ENCODE results near the gene ABCD4.
A peak's percentile ranks its signal among the peaks of the same experiment; 100 is the strongest.
"Not testable (repeated sequence)": the region's sequence is repeated elsewhere in the genome, so short reads cannot be mapped to it uniquely, and the experiment has no call there.

ABCD4 gene

GRCh38 chr14:74302634-74303569 is at the start of gene ABCD4:
TSS of gene ABCD4 (minus strand) at chr14:74302934. CDS start at chr14:74302912, 22 bp downstream.
- peak; percentile 94 for DNase-seq

GRCh38 chr14:74350928-74351323 is 48.2 kb upstream of the ABCD4 start:
- DNase-seq = no peak

- DNase-seq = no peak
Observed at GRCh38 chr14:74350211-74350927, 47.6 kb upstream of the ABCD4 start.

GRCh38 chr14:74349757-74350156 is 47.0 kb upstream of the ABCD4 start:
- DNase-seq = no peak

GRCh38 chr14:74348735-74349463 is 46.2 kb upstream of the ABCD4 start:
- DNase-seq = no peak

GRCh38 chr14:74348241-74348734 is 45.6 kb upstream of the ABCD4 start, which contains the start of gene VRTN:
TSS of gene VRTN (plus strand) at chr14:74348471. CDS start at chr14:74356784, 8,313 bp downstream.
- DNase-seq = no peak

- no peak for DNase-seq
Observed at GRCh38 chr14:74347795-74348100, 45.0 kb upstream of the ABCD4 start.

- DNase-seq = no peak
Observed at GRCh38 chr14:74347097-74347794, 44.5 kb upstream of the ABCD4 start.

GRCh38 chr14:74346341-74346740 is 43.6 kb upstream of the ABCD4 start:
- no peak for DNase-seq

GRCh38 chr14:74333909-74334308 is 31.2 kb upstream of the ABCD4 start:
- no peak for DNase-seq

- DNase-seq = not testable (repeated sequence)
Observed at GRCh38 chr14:74329950-74330552, 27.3 kb upstream of the ABCD4 start.

GRCh38 chr14:74326369-74327152 is 23.8 kb upstream of the ABCD4 start:
- DNase-seq = peak; percentile 67

- DNase-seq = no peak
Observed at GRCh38 chr14:74325446-74325845, 22.7 kb upstream of the ABCD4 start.

- peak; percentile 3 for DNase-seq
Observed at GRCh38 chr14:74324931-74325361, 22.2 kb upstream of the ABCD4 start.

GRCh38 chr14:74314576-74314975 is 11.8 kb upstream of the ABCD4 start:
- no peak for DNase-seq

GRCh38 chr14:74313601-74314000 is 10.9 kb upstream of the ABCD4 start:
- no peak for DNase-seq

- DNase-seq = no peak
Observed at GRCh38 chr14:74312161-74312560, 9.4 kb upstream of the ABCD4 start.

- peak; percentile 2 for DNase-seq
Observed at GRCh38 chr14:74309125-74310022, 6.6 kb upstream of the ABCD4 start.

GRCh38 chr14:74308695-74309094 is 6.0 kb upstream of the ABCD4 start:
- no peak for DNase-seq

GRCh38 chr14:74302152-74302628 is 544 bp downstream of the ABCD4 start:
- DNase-seq = peak; percentile 44
